Astrocyte (in vitro differentiated cells and primary cell): ENCODE data around the gene SCAPER.

Experiments used
- EZH2 ChIP-seq: IDR thresholded peaks from 2 replicates; pipeline ENCODE4 v1.6.1; 2012; ENCODE audit warnings: mild to moderate bottlenecking, low read length, inconsistent platforms; ENCODE audit not compliant: insufficient read depth
- TF ChIP-seq, protein P1 (sequence below): IDR thresholded peaks from 2 replicates; pipeline ENCODE4 v1.5.1; 2011; ENCODE audit warnings: low read depth, mild to moderate bottlenecking, inconsistent platforms, low read length, moderate library complexity; ENCODE audit not compliant: insufficient read depth

DNA sequence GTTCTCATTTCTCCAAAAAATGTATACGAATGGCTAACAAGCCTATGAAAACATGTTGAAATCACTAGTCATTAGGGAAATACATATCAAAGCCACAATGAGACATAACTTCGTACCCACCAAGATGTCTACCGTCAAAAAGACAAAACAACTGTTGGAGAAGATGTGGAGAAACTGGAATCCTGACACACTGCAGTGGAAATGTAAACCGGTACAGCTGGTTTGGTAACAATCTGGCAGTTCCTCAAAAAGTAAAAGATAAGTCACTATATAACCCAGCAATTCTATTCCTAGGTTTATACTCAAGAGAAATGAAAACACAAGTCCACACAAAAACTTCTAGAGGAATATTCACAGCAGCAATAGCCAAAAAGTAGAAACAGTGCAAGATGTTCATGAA is 7.0 kb downstream of the SCAPER start:
- TF ChIP-seq EZH2, result no peak
- TF ChIP-seq, protein P1, sequence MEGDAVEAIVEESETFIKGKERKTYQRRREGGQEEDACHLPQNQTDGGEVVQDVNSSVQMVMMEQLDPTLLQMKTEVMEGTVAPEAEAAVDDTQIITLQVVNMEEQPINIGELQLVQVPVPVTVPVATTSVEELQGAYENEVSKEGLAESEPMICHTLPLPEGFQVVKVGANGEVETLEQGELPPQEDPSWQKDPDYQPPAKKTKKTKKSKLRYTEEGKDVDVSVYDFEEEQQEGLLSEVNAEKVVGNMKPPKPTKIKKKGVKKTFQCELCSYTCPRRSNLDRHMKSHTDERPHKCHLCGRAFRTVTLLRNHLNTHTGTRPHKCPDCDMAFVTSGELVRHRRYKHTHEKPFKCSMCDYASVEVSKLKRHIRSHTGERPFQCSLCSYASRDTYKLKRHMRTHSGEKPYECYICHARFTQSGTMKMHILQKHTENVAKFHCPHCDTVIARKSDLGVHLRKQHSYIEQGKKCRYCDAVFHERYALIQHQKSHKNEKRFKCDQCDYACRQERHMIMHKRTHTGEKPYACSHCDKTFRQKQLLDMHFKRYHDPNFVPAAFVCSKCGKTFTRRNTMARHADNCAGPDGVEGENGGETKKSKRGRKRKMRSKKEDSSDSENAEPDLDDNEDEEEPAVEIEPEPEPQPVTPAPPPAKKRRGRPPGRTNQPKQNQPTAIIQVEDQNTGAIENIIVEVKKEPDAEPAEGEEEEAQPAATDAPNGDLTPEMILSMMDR, result no peak
